SW480 (cell line): ENCODE results near the gene PNPLA1.
"Not testable (repeated sequence)": the region's sequence is repeated elsewhere in the genome, so short reads cannot be mapped to it uniquely, and the experiment has no call there.

Experiments used
- DNase-seq: peaks from one replicate; pipeline ENCODE4 v3.0.0-alpha.2; 2016; ENCODE audit warnings: low spot score

Gene PNPLA1

GRCh38 chr6:36336208-36336710, 66.4 kb downstream of the PNPLA1 start:
- no peak for DNase-seq

- no peak for DNase-seq
Measured at GRCh38 chr6:36336779-36337241, 67.0 kb downstream of the PNPLA1 start, which contains the start of gene BNIP5. Gene BNIP5, minus strand, starts transcription at chr6:36336888. Its CDS starts 6,198 bp downstream, at chr6:36330690.

DNA sequence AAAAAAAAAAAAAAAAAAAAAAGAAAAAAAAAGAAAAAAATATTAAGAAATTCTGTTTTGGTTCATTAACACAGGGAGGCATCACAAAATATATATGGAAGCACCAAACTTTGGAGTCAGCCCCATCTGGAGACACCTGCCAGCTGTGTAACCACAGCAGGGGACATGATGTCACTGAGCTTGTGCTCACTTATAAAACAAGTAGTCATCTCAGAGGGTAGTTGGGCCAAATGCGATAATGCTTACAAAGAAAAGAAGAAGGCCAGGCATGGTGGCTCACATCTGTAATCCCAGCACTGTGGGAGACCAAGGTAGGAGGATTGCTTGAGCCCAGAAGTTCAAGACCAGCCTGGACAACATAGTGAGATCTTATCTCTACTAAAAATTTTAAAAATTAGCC, 68.0 kb downstream of the PNPLA1 start:
- no peak for DNase-seq

DNA sequence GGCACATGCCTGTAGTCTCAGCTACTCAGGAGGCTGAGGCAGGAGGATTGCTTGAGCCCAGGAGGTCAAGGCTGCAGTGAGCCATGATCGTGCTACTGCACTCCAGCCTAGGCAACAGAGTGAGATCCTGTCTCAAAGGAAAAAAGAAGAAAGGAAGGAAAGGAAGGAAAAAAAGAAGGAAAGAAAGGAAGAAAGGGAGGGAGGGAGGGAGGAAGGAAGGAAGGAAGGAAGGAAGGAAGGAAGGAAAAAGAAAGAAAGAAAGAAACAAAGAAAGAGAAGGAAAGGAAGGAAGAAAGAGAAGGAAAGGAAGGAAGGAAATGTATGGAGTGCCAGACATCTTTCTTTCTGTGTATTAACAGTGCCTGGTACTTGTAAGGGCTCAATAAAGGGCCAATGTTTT, 68.4 kb downstream of the PNPLA1 start:
- not testable (repeated sequence) for DNase-seq

DNA sequence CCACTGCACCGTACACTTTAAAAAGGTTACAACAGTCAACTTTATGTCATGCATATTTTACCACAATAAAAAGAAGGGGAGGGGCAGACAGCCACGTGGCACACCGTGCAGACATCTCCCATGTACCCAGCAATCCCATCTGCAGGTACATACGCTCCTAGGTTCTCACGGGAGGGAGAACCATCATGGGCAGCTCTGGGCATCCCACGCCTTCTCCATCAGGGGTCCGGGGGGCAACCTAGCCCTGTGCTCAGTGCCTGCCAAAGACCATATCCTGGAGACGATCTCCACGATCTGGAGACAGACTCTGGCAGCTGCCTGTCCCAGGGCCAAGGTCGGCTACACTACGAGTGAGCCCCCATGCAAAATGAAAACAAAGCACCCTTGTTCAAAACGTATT, 69.3 kb downstream of the PNPLA1 start:
- DNase-seq: peak; percentile 40

- no peak for DNase-seq
Measured at GRCh38 chr6:36340306-36340617, 70.4 kb downstream of the PNPLA1 start.

GRCh38 chr6:36340618-36341454, 71.0 kb downstream of the PNPLA1 start:
- peak; percentile 73 for DNase-seq

DNA sequence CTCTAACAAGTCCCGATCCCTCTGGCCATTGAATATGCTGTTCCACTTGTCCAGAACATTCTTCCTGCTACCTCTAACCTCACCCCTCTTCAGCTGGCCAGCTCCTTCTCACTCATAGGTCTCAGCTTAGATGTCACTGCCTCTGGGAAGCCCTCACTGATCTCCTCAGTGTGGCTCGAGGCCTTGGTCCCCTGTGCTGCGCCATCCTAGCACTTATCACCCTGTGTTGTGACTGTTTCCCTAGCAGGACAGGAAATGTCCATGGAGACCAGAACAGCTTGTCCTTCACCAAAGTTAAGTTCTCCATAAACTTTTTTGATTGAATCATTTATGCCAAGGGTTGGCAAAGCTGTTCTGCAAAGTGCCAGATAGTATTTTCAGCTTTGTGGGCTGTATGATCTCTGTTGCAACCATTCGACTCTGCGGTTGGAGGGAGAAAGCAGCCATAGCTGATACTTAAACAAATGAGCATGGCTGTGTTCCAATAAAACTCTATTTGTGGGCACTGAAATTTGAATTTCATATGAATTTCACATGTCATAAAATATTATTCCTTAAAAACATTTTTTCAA, 73.3 kb downstream of the PNPLA1 start:
- DNase-seq: no peak

DNA sequence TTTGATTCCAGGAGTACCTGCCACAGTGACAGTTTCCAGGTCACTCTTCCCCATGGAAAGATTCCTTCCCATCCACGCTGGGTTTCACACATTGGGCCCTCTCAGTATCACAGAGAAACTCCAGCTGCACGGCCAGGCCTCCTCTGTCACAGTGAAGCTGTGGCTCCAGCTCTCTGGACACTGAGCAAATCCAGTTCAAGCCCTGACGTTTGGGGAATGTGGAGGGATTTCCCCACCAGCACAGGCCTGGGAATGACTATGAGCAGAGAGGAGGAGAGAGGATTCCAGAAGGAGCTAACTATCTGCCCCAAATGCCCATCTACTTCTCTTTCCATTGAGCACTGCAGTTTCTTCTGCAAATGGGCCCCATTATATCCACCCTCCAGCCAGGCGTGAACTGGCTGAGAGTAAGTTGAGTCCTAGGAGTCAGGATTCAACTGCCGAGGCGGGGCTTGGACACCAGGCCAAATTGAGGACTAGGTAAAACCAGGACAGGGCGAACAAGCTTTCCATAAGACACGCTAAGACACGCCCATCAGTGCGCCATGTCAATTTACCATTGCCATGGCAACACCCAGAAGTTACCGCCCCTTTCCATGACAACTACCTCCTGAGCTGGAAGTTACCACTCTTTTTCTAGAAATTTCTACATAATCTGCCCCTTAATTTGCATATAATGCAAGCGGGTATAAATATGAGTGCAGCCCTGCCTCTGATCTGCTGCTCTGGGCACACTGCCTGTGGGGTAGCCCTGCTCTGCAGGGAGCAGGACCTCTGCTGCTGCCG, 76.0 kb downstream of the PNPLA1 start:
- DNase-seq: no peak

- DNase-seq: no peak
Measured at GRCh38 chr6:36346486-36347273, 76.8 kb downstream of the PNPLA1 start.

DNA sequence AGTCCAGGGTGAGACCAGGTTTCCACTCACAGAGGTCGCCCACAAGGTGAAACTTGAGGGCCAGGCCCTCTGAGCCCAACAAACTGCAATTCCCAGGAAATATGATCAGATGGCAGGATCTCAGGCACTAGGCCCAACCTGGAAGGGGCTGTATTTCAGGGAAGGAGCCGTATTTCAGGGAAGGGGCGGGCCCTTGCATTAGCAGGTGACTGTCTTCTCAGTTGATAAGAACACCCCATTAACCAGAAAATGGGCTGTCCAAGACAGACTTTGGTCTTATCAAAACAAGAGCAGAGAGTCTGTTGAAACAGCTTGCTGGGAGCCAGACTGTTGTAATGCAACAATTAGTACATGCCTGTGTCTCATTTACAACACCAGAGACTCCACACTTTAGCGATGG, 77.8 kb downstream of the PNPLA1 start:
- DNase-seq: no peak

- no peak for DNase-seq
Measured at GRCh38 chr6:36349240-36349639, 79.4 kb downstream of the PNPLA1 start.

- no peak for DNase-seq
Measured at GRCh38 chr6:36350082-36350481, 80.2 kb downstream of the PNPLA1 start.

DNA sequence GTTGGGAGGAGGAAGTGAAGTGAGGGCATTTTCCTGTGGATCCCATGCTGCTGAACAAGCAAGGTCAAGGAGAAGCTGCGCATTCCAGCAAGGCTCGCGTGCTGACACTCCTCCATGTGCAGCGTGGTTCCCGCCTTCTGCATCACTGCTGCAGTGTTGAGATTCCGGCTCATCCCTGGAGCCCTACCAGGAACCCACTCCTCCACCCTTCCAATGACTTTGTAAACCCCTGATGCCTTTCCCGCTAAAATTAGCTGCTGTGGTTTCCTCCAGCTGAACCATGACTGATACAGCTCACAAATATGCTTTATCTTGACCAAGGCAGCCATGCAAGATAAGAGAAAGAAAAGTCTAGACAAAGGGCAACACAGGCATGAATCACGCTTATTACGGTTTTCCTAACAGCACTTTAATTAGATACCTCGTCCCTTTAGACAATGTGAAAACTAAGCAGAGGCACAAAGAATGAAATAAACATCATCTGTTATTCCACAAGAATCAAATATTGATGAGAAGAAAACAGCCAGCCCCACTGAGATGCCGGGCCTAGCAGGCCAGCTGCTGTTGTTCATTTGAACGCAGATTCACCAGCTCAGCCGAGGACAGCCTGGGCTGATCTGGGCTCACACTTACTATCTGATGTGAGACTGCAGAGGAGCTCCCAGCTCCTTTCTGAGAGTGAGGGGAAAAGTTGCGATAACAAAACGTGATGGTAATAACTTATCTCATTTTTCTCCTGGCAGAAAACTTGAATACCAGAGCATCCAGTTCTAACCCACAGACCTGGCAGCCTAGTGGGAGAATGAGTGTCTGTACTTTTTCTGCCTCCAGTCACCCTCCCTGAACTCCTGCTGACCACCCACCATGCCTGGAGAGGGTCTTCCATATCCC, 81.1 kb downstream of the PNPLA1 start:
- DNase-seq: peak; percentile 19

DNA sequence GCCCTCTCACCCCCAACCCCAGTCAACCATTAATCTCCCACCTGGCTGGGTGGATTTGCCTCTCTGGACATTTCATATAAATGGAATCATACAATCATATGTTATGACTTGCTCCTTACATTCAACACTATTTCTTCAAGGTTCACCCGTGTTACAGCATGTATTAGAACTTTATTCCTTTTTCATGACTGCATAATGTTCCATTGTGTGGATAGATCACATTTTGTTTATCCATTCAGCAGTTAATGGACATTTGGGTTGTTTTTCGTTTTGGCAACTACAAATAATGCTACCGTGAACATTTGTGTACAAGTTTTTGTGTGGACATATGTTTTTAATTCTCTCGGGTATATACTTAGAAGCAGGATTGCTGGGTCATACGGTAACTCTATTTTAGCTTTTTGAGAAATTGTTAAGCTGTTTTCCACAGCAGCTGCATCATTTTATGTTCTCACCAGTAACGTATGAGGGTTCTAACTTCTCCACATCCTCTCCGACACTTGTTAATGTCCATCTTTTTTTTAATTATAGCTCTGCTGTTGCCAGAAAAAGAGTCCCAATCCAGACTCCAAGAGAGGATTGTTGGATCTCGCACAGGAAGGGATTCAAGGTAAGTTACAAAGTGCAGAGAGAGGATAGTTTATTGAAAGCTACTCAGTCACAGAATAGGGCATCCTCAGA, 82.8 kb downstream of the PNPLA1 start:
- DNase-seq: no peak

DNA sequence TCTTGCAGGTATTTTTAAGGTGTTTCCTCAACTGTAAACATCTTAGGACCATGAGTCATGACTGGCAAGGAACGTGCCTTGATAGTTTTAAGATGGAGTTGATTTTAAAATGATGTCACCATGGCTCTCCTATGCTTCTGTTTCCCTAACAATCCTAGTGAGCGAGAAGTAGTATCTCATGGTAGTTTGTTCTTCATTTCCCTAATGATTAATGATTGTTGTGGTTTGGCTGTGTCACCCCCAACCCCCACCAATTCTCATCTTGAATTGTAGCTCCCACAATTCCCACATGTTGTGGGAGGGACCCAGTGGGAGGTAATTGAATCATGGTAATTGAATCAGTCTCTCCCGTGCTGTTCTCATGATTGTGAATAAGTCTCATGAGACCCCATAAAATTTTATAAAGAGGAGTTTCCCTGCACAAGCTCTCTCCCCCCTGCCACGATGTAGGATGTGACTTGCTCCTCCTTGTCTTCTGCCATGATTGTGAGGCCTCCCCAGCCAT, 83.6 kb downstream of the PNPLA1 start:
- no peak for DNase-seq

- no peak for DNase-seq
Measured at GRCh38 chr6:36355819-36356218, 86.0 kb downstream of the PNPLA1 start.

DNA sequence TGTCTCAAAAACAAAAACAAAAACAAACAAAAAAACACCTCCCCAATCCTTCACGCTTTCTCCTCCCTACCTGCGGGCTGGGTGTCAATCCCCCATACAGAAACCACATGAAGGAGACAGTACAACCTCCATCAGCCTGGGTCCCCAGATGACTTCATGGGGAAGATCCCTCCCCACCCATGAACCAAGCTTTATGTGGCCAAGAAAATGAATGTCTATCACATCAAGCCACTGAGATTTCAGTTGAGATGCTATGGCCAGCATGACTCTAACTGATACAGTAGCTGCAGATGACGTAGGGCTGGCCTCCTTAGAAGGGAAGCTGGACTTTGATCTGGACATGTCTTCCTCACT, 88.0 kb downstream of the PNPLA1 start:
- DNase-seq: no peak
